RWPE2 (cell line): ENCODE measurements around the gene PTPRU.

ENCODE experiments used
- ATAC-seq: fragments of 200-7000 bp; cut with Tn5 transposase; 3 replicates; pipeline ENCODE4 v1.9.1; 2021; ENCODE audit warnings: low read depth
- DNase-seq: peaks from one replicate; pipeline ENCODE4 v3.0.0-alpha.2; 2020; ENCODE audit warnings: low spot score
- H3K27ac ChIP-seq: fragments of 450-650 bp; 2 replicates; pipeline ENCODE4 v1.5.1; 2017; ENCODE audit warnings: mild to moderate bottlenecking; ENCODE audit not compliant: poor library complexity, severe bottlenecking
- H3K27me3 ChIP-seq: fragments of 250-450 bp; sonication (Bioruptor Pico); 2 replicates; pipeline ENCODE4 v1.5.1; 2021; ENCODE audit warnings: mild to moderate bottlenecking, moderate library complexity; ENCODE audit not compliant: insufficient read depth, poor library complexity, severe bottlenecking
- H3K36me3 ChIP-seq: fragments of 250-450 bp; sonication (Bioruptor Pico); 2 replicates; pipeline ENCODE4 v1.5.1; 2020; ENCODE audit warnings: low read depth, mild to moderate bottlenecking, moderate library complexity
- H3K4me1 ChIP-seq: fragments of 250-450 bp; sonication (Bioruptor Pico); 2 replicates; pipeline ENCODE4 v1.5.1; 2021; ENCODE audit warnings: mild to moderate bottlenecking, moderate library complexity; ENCODE audit not compliant: insufficient read depth, poor library complexity, severe bottlenecking
- H3K4me3 ChIP-seq: fragments of 250-450 bp; sonication (Bioruptor Pico); 2 replicates; pipeline ENCODE4 v1.5.1; 2021; ENCODE audit warnings: mild to moderate bottlenecking, moderate library complexity; ENCODE audit not compliant: severe bottlenecking
- H3K9me3 ChIP-seq: fragments of 250-450 bp; sonication (Bioruptor Pico); 2 replicates; pipeline ENCODE4 v1.5.1; 2021; ENCODE audit warnings: mild to moderate bottlenecking, moderate library complexity; ENCODE audit not compliant: severe bottlenecking
- TF ChIP-seq, protein P1 (sequence below): fragments of 450-650 bp; IDR thresholded peaks from one replicate; pipeline ENCODE4 v1.5.1; 2017; ENCODE audit warnings: mild to moderate bottlenecking, moderate library complexity; ENCODE audit not compliant: poor library complexity, severe bottlenecking

PTPRU gene

DNA sequence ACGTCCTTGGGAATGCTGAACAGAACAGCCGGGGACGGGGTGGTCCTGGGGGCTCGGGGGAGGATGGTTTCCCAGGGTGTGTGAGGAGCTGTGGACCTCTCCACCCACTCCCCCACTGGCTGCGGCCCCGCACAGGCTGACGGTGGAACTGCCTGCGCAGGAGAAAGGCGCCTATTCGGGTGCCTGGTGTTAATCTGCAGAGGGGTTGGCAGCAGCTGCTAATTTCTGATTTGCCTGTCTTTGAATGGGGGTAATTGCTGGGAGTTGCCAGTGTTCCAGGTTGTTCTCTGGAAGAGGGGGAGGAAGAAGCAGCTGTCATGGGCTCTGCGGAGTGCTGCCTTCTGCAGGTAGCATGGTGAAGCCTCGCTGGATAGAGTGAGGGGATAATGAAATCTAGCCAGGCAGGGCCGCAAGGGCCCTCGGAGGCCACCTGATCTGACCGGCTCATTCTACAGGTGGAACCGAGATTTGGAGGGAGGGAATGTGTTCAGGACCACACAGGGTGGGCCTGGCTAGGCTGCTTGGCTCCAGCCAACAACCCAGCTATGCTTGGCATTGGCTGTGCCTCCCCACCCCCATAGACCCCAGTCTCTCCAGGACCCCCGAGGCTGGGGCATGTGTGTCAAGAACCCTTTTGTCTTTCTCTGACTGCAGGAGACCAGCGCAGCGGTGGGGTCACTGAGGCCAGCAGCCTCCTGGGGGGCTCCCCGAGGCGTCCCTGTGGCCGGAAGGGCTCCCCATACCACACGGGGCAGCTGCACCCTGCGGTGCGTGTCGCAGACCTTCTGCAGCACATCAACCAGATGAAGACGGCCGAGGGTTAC lies 67.1 kb downstream of the PTPRU start:
- no peak overlapping the region for H3K4me3 ChIP-seq
- H3K9me3 ChIP-seq = no peaks in the 10 kb centered on the region
- ATAC-seq = no peak
- no peaks in the 10 kb centered on the region for H3K27me3 ChIP-seq
- DNase-seq = peak; percentile 31
- H3K36me3 ChIP-seq = peaks cover 36% of the 10 kb centered on the region
- no peak overlapping the region for H3K27ac ChIP-seq
- TF ChIP-seq, protein P1, sequence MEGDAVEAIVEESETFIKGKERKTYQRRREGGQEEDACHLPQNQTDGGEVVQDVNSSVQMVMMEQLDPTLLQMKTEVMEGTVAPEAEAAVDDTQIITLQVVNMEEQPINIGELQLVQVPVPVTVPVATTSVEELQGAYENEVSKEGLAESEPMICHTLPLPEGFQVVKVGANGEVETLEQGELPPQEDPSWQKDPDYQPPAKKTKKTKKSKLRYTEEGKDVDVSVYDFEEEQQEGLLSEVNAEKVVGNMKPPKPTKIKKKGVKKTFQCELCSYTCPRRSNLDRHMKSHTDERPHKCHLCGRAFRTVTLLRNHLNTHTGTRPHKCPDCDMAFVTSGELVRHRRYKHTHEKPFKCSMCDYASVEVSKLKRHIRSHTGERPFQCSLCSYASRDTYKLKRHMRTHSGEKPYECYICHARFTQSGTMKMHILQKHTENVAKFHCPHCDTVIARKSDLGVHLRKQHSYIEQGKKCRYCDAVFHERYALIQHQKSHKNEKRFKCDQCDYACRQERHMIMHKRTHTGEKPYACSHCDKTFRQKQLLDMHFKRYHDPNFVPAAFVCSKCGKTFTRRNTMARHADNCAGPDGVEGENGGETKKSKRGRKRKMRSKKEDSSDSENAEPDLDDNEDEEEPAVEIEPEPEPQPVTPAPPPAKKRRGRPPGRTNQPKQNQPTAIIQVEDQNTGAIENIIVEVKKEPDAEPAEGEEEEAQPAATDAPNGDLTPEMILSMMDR = no peak
- H3K4me1 ChIP-seq = no peaks in the 10 kb centered on the region

DNA sequence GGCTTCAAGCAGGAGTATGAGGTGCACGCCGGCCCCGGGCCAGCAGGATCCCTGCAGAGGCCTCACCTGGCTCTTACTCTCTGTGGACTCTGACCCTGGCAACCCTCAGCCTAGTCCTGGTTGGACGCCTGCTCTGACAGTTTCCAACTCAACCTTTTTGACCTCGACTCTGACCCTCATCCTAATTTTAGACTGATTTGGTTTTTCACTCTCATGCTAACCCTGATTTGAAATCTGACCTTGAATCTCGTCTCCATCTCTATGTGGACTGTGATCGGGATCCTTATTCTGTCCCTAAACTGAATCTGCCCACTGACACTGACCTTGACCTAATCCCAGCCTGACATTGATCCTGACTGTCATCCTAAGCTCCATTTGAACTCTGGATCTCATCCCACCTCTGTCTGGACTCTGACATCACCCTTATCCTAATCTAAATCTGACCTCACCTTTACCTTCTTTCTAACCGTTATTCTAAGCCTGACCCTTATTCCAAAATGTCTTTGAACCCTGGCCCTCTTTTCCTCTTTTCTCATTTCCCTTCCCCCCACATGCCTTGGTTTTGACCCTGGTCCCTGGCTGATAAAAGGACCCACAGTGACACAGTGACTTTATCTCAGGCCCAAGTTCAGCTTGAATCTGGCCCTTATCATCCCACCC lies 67.8 kb downstream of the PTPRU start:
- Histone ChIP-seq H3K27me3 (no peaks in the 10 kb centered on the region), H3K9me3 (no peaks in the 10 kb centered on the region), H3K27ac (no peak overlapping the region), H3K4me1 (no peaks in the 10 kb centered on the region), H3K4me3 (no peak overlapping the region), H3K36me3 (peaks cover 33% of the 10 kb centered on the region)
- TF ChIP-seq, protein P1 = no peak
- ATAC-seq (no peak), DNase-seq (no peak)

DNA sequence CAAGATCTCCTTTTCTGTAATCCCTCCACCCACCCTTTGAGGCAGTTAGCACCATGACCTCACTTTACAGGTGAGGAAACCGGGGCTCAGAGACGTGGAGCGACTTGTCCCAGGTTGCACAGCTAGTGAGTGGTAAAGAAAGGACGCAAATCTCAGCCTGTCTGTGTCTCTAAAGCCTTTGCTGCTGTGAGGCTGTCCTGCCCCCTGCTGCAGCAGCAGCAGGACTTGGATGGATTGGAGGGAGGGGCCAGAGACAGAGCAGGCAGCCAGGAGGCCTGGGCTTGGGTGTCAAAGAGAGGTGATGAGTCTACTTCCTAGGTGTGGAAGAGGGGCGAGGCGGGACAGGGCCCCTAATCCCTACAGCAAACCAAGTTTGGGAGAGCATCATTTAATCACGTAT lies 69.6 kb downstream of the PTPRU start:
- DNase-seq = no peak
- Histone ChIP-seq H3K27ac (no peak overlapping the region), H3K27me3 (no peaks in the 10 kb centered on the region), H3K4me3 (no peak overlapping the region), H3K36me3 (peaks cover 24% of the 10 kb centered on the region), H3K4me1 (no peaks in the 10 kb centered on the region), H3K9me3 (no peaks in the 10 kb centered on the region)
- TF ChIP-seq, protein P1 = no peak
- ATAC-seq = no peak

DNA sequence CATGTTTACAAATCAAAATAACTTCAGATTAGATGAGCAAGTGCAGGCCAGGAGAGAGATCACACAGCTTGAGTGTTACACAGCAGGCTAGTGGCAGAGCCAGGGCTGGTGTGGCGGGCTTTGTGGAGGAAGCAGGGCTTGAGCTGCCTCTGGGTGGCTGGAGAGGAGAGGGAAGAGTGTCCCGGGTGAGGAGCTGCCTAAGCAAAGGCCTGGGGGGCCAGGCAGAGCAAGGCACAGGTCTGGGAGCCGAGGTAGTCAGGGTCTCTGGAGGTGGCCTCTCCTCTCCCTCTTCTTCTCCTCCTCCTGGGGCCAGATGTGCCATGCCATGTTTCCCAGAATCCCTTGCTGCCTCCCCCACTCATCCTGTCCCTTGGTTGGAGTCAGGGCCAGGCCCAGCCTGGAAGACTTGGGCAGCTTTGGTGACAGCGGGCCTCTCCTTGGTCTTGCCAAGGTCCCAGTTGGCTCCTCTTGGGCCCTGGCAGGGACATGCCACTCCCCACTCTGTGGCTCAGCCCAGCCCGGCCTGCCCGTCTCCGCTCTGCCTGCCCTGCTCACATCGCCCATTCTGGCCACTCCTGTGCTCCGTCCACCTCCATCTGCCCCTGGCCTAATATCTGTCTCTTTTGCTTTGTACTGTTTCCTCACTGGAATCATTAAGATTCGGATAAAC lies 70.3 kb downstream of the PTPRU start:
- Histone ChIP-seq H3K36me3 (peaks cover 24% of the 10 kb centered on the region), H3K4me3 (no peak overlapping the region), H3K4me1 (no peaks in the 10 kb centered on the region), H3K27me3 (no peaks in the 10 kb centered on the region), H3K27ac (no peak overlapping the region), H3K9me3 (no peaks in the 10 kb centered on the region)
- DNase-seq = peak; percentile 27
- TF ChIP-seq, protein P1 = no peak
- ATAC-seq = no peak
